PC-9 (cell line): ENCODE results near the gene SLC41A1.

Source experiments
- CTCF ChIP-seq: fragments of 200-600 bp; sonication (generic); conservative IDR thresholded peaks from 2 replicates; pipeline ENCODE4 v1.6.1; 2017; ENCODE audit warnings: mixed run types, antibody characterized with exemption, mild to moderate bottlenecking, moderate library complexity
- EZH2 ChIP-seq: fragments of 200-600 bp; sonication (generic); IDR thresholded peaks from 2 replicates; pipeline ENCODE4 v1.8.0; 2017; ENCODE audit warnings: antibody characterized with exemption, low read depth

- TF ChIP-seq CTCF (no peak), EZH2 (no peak)
Observed at GRCh38 chr1:205794011-205794730, 18.8 kb downstream of the SLC41A1 start.
